Ovary (tissue), 3 donors: ENCODE data around the gene TMC8.

Experiments
- CTCF ChIP-seq, 3 donors: fragments of 450-650 bp in 2 of 3; fragments of 200-600 bp in 1 of 3; IDR thresholded peaks; one replicate each; pipeline versions ENCODE4 v1.5.1 to v1.8.0; 2016 to 2022; ENCODE audit warnings: antibody characterized with exemption in 3 of 3, mild to moderate bottlenecking in 1 of 3
- EP300 ChIP-seq: sonication (generic); formaldehyde crosslinking; IDR thresholded peaks from one replicate; pipeline ENCODE4 v1.6.1; 2017; ENCODE audit warnings: antibody characterized with exemption
- POLR2A ChIP-seq: fragments of 450-650 bp; IDR thresholded peaks from one replicate; pipeline ENCODE4 v1.6.1; 2017; ENCODE audit warnings: antibody characterized with exemption, mild to moderate bottlenecking, moderate library complexity
- donor health status: DM: no; HTN: no; CAD: no.

- TF ChIP-seq EP300 (no peak), CTCF (IDR thresholded peaks at IDR 0.05) (no peak), POLR2A (no peak)
These were observed 2.8 kb downstream of the TMC8 start for GRCh38 chr17:78133179-78133951.
